HEK293 (cell line): Measurements from ENCODE around the gene HNRNPK.
A peak's percentile ranks its signal among the peaks of the same experiment; 100 is the strongest.

Source experiments
- CTCF ChIA-PET: fragments of 350-600 bp; formaldehyde crosslinking; extraction: SDS; loops from one replicate; lab custom pipeline; 2021; ENCODE audit warnings: antibody characterized with exemption; lab: Yijun Ruan, JAX
- POLR2A ChIA-PET: fragments of 300-600 bp; formaldehyde crosslinking; extraction: SDS; loops from one replicate; lab custom pipeline; 2020; ENCODE audit warnings: antibody characterized with exemption, inconsistent platforms; lab: Yijun Ruan, JAX
- H3K27ac ChIP-seq: fragments of 200-500 bp; sonication (Bioruptor generic); 2 replicates; pipeline ENCODE4 v1.5.1; 2014; ENCODE audit warnings: low read depth, low read length, control low read depth, inconsistent platforms; ENCODE audit errors: extremely low read depth
- H3K36me3 ChIP-seq, 2 experiments: fragments of 200-500 bp in 1 of 2; sonication (Bioruptor generic) in 1 of 2; 1 replicate in 1 of 2; 2 replicates in 1 of 2; pipeline ENCODE4 v1.5.1; 2014 to 2017; ENCODE audit warnings: inconsistent platforms in 2 of 2, low read length in 2 of 2; ENCODE audit not compliant: control insufficient read depth in 2 of 2, insufficient read depth in 1 of 2
- H3K4me1 ChIP-seq: fragments of 200-500 bp; sonication (Bioruptor generic); 2 replicates; pipeline ENCODE4 v1.5.1; 2014; ENCODE audit warnings: mild to moderate bottlenecking, low read length, inconsistent platforms; ENCODE audit not compliant: control insufficient read depth, insufficient read depth
- H3K4me3 ChIP-seq: 2 replicates; pipeline ENCODE4 v1.5.1; 2011; ENCODE audit warnings: low read depth, mild to moderate bottlenecking, control low read depth, low read length, moderate library complexity
- H3K9me3 ChIP-seq: fragments of 200-500 bp; sonication (Bioruptor generic); 2 replicates; pipeline ENCODE4 v1.5.1; 2014; ENCODE audit warnings: low read depth, low read length, inconsistent platforms; ENCODE audit not compliant: control insufficient read depth, insufficient read depth
- EGR2 ChIP-seq: fragments of 450-650 bp; formaldehyde crosslinking; IDR thresholded peaks from 2 replicates; pipeline ENCODE4 v1.5.1; 2016; ENCODE audit warnings: low read depth, missing biosample characterization, missing genetic modification characterization
- KLF17 ChIP-seq: fragments of 450-650 bp; formaldehyde crosslinking; IDR thresholded peaks from 2 replicates; pipeline ENCODE4 v1.5.1; 2016; ENCODE audit warnings: missing biosample characterization, missing genetic modification characterization
- PRDM10 ChIP-seq: fragments of 450-650 bp; formaldehyde crosslinking; IDR thresholded peaks from 2 replicates; pipeline ENCODE4 v1.5.1; 2016; ENCODE audit warnings: missing biosample characterization, missing genetic modification characterization
- SP3 ChIP-seq: fragments of 450-650 bp; formaldehyde crosslinking; IDR thresholded peaks from 2 replicates; pipeline ENCODE4 v1.5.1; 2016; ENCODE audit warnings: missing biosample characterization, missing genetic modification characterization
- ZBTB8A ChIP-seq: fragments of 450-650 bp; formaldehyde crosslinking; IDR thresholded peaks from 2 replicates; pipeline ENCODE4 v1.5.1; 2016; ENCODE audit warnings: missing biosample characterization, missing genetic modification characterization
- ZNF2 ChIP-seq: fragments of 450-650 bp; formaldehyde crosslinking; IDR thresholded peaks from 2 replicates; pipeline ENCODE4 v1.5.1; 2016; ENCODE audit warnings: missing biosample characterization, missing genetic modification characterization
- ZNF324 ChIP-seq: fragments of 450-650 bp; formaldehyde crosslinking; IDR thresholded peaks from 2 replicates; pipeline ENCODE4 v1.5.1; 2016; ENCODE audit warnings: missing biosample characterization, missing genetic modification characterization
- ZNF501 ChIP-seq: fragments of 450-650 bp; formaldehyde crosslinking; IDR thresholded peaks from 2 replicates; pipeline ENCODE4 v1.5.1; 2016; ENCODE audit warnings: missing biosample characterization, missing genetic modification characterization
- ZNF521 ChIP-seq: fragments of 450-650 bp; formaldehyde crosslinking; IDR thresholded peaks from 2 replicates; pipeline ENCODE4 v1.5.1; 2017; ENCODE audit warnings: missing biosample characterization, mild to moderate bottlenecking, missing genetic modification characterization
- ZNF626 ChIP-seq: fragments of 450-650 bp; sonication (Bioruptor Pico); formaldehyde crosslinking; IDR thresholded peaks from 2 replicates; pipeline ENCODE4 v1.5.1; 2018; ENCODE audit warnings: missing biosample characterization, missing genetic modification characterization, inconsistent platforms
- ZNF677 ChIP-seq: fragments of 450-650 bp; IDR thresholded peaks from 2 replicates; pipeline ENCODE4 v1.5.0; 2018; ENCODE audit warnings: missing biosample characterization, mild to moderate bottlenecking, missing genetic modification characterization, moderate library complexity
- ZNF76 ChIP-seq: fragments of 450-650 bp; formaldehyde crosslinking; IDR thresholded peaks from 2 replicates; pipeline ENCODE4; 2016; ENCODE audit warnings: low read depth, missing biosample characterization, missing genetic modification characterization, borderline replicate concordance
- ZXDB ChIP-seq: fragments of 450-650 bp; formaldehyde crosslinking; IDR thresholded peaks from 2 replicates; pipeline ENCODE4 v1.5.1; 2016; ENCODE audit warnings: missing biosample characterization, missing genetic modification characterization
- TF ChIP-seq, protein P1 (sequence below): fragments of 450-650 bp; formaldehyde crosslinking; IDR thresholded peaks from 2 replicates; pipeline ENCODE4 v1.5.1; 2016; ENCODE audit warnings: missing biosample characterization, missing genetic modification characterization
- TF ChIP-seq, protein P2 (sequence below): fragments of 450-650 bp; formaldehyde crosslinking; IDR thresholded peaks from 2 replicates; pipeline ENCODE4 v1.5.1; 2016; ENCODE audit warnings: missing biosample characterization, missing genetic modification characterization
- TF ChIP-seq, protein P3 (sequence below): fragments of 450-650 bp; formaldehyde crosslinking; IDR thresholded peaks from 2 replicates; pipeline ENCODE4 v1.5.1; 2016; ENCODE audit warnings: missing biosample characterization, missing genetic modification characterization

The HNRNPK gene

DNA sequence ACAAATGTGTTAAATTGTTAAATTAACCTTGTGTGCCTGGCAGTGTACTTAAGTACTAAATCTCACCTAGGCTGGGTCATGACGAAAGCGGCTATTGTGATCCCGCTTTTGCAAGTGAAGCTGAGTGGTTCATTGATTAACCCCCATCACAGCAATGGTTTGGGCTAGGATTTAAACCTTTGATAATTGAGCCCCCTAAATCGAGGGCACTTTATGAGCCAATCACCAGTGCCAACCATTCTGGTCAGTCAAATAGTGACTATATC is 22.8 kb downstream of the HNRNPK start:
- no peak overlapping the region for H3K27ac ChIP-seq
- no peaks in the 10 kb centered on the region for H3K4me1 ChIP-seq
- ChIA-PET POLR2A (interaction anchor here (2.8 kb wide), 1 partner anchor 23 kb away, joined by 26 read pairs; the partner anchor contains the start of genes HNRNPK and RMI1), CTCF (no interaction called here)
- H3K9me3 ChIP-seq = no peaks in the 10 kb centered on the region
- H3K36me3 ChIP-seq = peaks cover 11 to 19% of the 10 kb centered on the region in 2 experiments; a peak in 2 of 3 replicates
- TF ChIP-seq ZNF2 (tag by site-specific recombination) (no peak), PRDM10 (tag by site-specific recombination) (peak; percentile 6), ZNF501 (tag by site-specific recombination) (no peak)
- H3K4me3 ChIP-seq = peak overlapping the region; percentile 78; the same call in 1 of the 2 replicates

DNA sequence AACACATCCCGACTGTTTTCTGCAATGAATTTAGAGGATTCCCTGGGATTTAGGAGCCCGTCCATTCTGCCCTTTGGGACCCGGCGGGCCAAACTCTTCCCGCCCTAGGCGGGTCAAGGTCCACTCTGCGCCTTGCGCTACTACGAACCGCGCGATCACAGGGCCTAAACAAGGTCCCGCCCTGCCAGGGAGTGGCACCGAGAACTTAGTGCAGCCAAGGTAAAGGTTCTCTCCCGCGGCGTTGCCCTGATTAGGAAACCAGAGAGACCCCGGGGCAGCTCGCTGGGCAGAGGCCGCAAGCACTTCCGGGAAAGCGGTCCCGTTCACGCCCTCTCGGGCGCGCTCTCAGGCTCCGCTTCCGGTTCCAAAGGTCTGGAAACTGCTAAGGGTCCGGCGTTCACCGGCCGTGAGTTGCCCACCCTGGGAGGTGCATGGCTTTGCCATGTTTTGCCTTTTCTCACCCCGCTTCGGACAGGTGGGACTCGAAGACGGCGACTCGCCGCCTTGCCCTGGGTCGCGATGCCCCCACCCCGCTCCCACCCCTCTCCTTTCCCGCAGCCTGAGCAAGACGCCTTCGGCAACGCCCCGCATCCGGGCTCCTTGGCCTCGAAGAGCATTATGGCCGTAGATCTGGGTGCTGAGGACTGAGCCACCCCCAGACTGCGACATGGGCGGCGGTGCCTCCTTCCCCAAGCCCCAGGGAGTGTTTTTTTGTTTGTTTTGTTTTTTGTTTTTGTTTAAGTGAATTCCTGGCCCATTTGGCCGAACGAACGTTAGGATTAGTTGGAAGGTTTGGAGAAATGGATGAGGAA is 23.4 kb downstream of the HNRNPK start:
- Histone ChIP-seq H3K36me3 (peaks cover 14 to 24% of the 10 kb centered on the region in 2 experiments; a peak in 2 of 3 replicates), H3K4me3 (peak overlapping the region; percentile 78), H3K27ac (peak overlapping the region; percentile 86), H3K9me3 (no peaks in the 10 kb centered on the region), H3K4me1 (no peaks in the 10 kb centered on the region)
- CTCF ChIA-PET = interaction anchor here (1.0 kb wide), 1 partner anchor 304 kb away, joined by 8 read pairs; no protein-coding TSS in a partner anchor
- POLR2A ChIA-PET = interaction anchor here (1.3 to 2.8 kb wide), 2 partner anchors 8 to 23 kb away, joined by 5 to 26 read pairs; partner anchors contain the start of genes HNRNPK and RMI1
- TF ChIP-seq, protein P1, sequence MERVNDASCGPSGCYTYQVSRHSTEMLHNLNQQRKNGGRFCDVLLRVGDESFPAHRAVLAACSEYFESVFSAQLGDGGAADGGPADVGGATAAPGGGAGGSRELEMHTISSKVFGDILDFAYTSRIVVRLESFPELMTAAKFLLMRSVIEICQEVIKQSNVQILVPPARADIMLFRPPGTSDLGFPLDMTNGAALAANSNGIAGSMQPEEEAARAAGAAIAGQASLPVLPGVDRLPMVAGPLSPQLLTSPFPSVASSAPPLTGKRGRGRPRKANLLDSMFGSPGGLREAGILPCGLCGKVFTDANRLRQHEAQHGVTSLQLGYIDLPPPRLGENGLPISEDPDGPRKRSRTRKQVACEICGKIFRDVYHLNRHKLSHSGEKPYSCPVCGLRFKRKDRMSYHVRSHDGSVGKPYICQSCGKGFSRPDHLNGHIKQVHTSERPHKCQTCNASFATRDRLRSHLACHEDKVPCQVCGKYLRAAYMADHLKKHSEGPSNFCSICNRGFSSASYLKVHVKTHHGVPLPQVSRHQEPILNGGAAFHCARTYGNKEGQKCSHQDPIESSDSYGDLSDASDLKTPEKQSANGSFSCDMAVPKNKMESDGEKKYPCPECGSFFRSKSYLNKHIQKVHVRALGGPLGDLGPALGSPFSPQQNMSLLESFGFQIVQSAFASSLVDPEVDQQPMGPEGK (tag by site-specific recombination) = peak; percentile 66
- TF ChIP-seq ZNF521 (tag by site-specific recombination) (no peak), ZNF76 (peak; percentile 66), ZNF677 (tag by site-specific recombination) (peak; percentile 93), ZNF324 (tag by site-specific recombination) (no peak), ZBTB8A (peak; percentile 95), ZXDB (tag by site-specific recombination) (peak; percentile 92), KLF17 (tag by site-specific recombination) (0 out of 2 replicates have a peak, but pooled peaks have one; percentile 4), EGR2 (tag by site-specific recombination) (peak; percentile 21; the same call in 1 of the 2 replicates), SP3 (tag by site-specific recombination) (peak; percentile 57; the same call in 1 of the 2 replicates), ZNF626 (tag by site-specific recombination) (no peak)
- TF ChIP-seq, protein P2, sequence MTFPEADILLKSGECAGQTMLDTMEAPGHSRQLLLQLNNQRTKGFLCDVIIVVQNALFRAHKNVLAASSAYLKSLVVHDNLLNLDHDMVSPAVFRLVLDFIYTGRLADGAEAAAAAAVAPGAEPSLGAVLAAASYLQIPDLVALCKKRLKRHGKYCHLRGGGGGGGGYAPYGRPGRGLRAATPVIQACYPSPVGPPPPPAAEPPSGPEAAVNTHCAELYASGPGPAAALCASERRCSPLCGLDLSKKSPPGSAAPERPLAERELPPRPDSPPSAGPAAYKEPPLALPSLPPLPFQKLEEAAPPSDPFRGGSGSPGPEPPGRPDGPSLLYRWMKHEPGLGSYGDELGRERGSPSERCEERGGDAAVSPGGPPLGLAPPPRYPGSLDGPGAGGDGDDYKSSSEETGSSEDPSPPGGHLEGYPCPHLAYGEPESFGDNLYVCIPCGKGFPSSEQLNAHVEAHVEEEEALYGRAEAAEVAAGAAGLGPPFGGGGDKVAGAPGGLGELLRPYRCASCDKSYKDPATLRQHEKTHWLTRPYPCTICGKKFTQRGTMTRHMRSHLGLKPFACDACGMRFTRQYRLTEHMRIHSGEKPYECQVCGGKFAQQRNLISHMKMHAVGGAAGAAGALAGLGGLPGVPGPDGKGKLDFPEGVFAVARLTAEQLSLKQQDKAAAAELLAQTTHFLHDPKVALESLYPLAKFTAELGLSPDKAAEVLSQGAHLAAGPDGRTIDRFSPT = peak; percentile 74; the same call in 1 of the 2 replicates
- TF ChIP-seq, protein P3, sequence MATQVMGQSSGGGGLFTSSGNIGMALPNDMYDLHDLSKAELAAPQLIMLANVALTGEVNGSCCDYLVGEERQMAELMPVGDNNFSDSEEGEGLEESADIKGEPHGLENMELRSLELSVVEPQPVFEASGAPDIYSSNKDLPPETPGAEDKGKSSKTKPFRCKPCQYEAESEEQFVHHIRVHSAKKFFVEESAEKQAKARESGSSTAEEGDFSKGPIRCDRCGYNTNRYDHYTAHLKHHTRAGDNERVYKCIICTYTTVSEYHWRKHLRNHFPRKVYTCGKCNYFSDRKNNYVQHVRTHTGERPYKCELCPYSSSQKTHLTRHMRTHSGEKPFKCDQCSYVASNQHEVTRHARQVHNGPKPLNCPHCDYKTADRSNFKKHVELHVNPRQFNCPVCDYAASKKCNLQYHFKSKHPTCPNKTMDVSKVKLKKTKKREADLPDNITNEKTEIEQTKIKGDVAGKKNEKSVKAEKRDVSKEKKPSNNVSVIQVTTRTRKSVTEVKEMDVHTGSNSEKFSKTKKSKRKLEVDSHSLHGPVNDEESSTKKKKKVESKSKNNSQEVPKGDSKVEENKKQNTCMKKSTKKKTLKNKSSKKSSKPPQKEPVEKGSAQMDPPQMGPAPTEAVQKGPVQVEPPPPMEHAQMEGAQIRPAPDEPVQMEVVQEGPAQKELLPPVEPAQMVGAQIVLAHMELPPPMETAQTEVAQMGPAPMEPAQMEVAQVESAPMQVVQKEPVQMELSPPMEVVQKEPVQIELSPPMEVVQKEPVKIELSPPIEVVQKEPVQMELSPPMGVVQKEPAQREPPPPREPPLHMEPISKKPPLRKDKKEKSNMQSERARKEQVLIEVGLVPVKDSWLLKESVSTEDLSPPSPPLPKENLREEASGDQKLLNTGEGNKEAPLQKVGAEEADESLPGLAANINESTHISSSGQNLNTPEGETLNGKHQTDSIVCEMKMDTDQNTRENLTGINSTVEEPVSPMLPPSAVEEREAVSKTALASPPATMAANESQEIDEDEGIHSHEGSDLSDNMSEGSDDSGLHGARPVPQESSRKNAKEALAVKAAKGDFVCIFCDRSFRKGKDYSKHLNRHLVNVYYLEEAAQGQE = no peak
